Dendritic cell treated with granulocyte-macrophage colony-stimulating factor and Interleukin-4, amounts not matched to agents 40 ng/mL and 50 ng/mL, for 4 days (primary cell): Measurements from ENCODE around the gene PRXL2A.

Experiments
- H3K27ac Mint-ChIP-seq: one replicate; pipeline ENCODE4 v1.8.0; 2022; ENCODE audit warnings: mild to moderate bottlenecking, mixed read lengths
- H3K27me3 Mint-ChIP-seq: one replicate; pipeline ENCODE4 v1.8.0; 2022; ENCODE audit warnings: mild to moderate bottlenecking, mixed read lengths
- H3K36me3 Mint-ChIP-seq: one replicate; pipeline ENCODE4 v1.8.0; 2022; ENCODE audit warnings: low read depth, mixed read lengths
- H3K4me1 Mint-ChIP-seq: one replicate; pipeline ENCODE4 v1.8.0; 2022; ENCODE audit warnings: low read depth, mixed read lengths
- H3K4me3 Mint-ChIP-seq: one replicate; pipeline ENCODE4 v1.8.0; 2022; ENCODE audit warnings: mild to moderate bottlenecking, moderate library complexity, mixed read lengths
- H3K9me3 Mint-ChIP-seq: one replicate; pipeline ENCODE4 v1.8.0; 2022; ENCODE audit warnings: mixed read lengths
- intact Hi-C: fragments of 100-400 bp; cut with micrococcal nuclease; formaldehyde crosslinking; loops from one replicate; pipeline ENCODE4 v1.15.0; 2022

The PRXL2A gene

GRCh38 chr10:80455461-80456349, 47.4 kb downstream of the PRXL2A start:
- H3K36me3 Mint-ChIP-seq = peaks cover 32% of the 10 kb centered on the region
- H3K4me1 Mint-ChIP-seq = peaks cover 60% of the 10 kb centered on the region
- no peaks in the 10 kb centered on the region for H3K9me3 Mint-ChIP-seq
- no peaks in the 10 kb centered on the region for H3K27me3 Mint-ChIP-seq
- H3K27ac Mint-ChIP-seq = peak overlapping the region; percentile 91
- intact Hi-C loops = no loop called here
- peak overlapping the region; percentile 93 for H3K4me3 Mint-ChIP-seq

GRCh38 chr10:80457554-80458262, 49.4 kb downstream of the PRXL2A start:
- intact Hi-C loops = no loop called here
- Mint-ChIP-seq H3K36me3 (peaks cover 47% of the 10 kb centered on the region), H3K4me1 (peaks cover 80% of the 10 kb centered on the region), H3K9me3 (no peaks in the 10 kb centered on the region), H3K4me3 (peak overlapping the region; percentile 30), H3K27ac (peak overlapping the region; percentile 91), H3K27me3 (no peaks in the 10 kb centered on the region)

- intact Hi-C loops = no loop called here
- H3K4me3 Mint-ChIP-seq = peak overlapping the region; percentile 30
- no peaks in the 10 kb centered on the region for H3K9me3 Mint-ChIP-seq
- peaks cover 53% of the 10 kb centered on the region for H3K36me3 Mint-ChIP-seq
- peaks cover 84% of the 10 kb centered on the region for H3K4me1 Mint-ChIP-seq
- H3K27me3 Mint-ChIP-seq = no peaks in the 10 kb centered on the region
- peak overlapping the region; percentile 91 for H3K27ac Mint-ChIP-seq
These were observed 49.9 kb downstream of the PRXL2A start for GRCh38 chr10:80458263-80458625.

GRCh38 chr10:80458638-80459037, 50.3 kb downstream of the PRXL2A start:
- H3K27ac Mint-ChIP-seq = peak overlapping the region; percentile 91
- no peaks in the 10 kb centered on the region for H3K9me3 Mint-ChIP-seq
- no peaks in the 10 kb centered on the region for H3K27me3 Mint-ChIP-seq
- peak overlapping the region; percentile 44 for H3K4me3 Mint-ChIP-seq
- intact Hi-C loops = no loop called here
- H3K36me3 Mint-ChIP-seq = peaks cover 57% of the 10 kb centered on the region
- peaks cover 84% of the 10 kb centered on the region for H3K4me1 Mint-ChIP-seq

GRCh38 chr10:80459047-80459865, 50.9 kb downstream of the PRXL2A start:
- no peaks in the 10 kb centered on the region for H3K27me3 Mint-ChIP-seq
- peak overlapping the region; percentile 91 for H3K27ac Mint-ChIP-seq
- peak overlapping the region; percentile 77 for H3K4me3 Mint-ChIP-seq
- H3K36me3 Mint-ChIP-seq = peaks cover 63% of the 10 kb centered on the region
- H3K4me1 Mint-ChIP-seq = peaks cover 87% of the 10 kb centered on the region
- no peaks in the 10 kb centered on the region for H3K9me3 Mint-ChIP-seq
- intact Hi-C loops = no loop called here

GRCh38 chr10:80460399-80461207, 52.3 kb downstream of the PRXL2A start:
- Mint-ChIP-seq H3K36me3 (peaks cover 58% of the 10 kb centered on the region), H3K27me3 (no peaks in the 10 kb centered on the region), H3K27ac (peak overlapping the region; percentile 91), H3K4me3 (peak overlapping the region; percentile 77), H3K9me3 (no peaks in the 10 kb centered on the region), H3K4me1 (peaks cover 99% of the 10 kb centered on the region)
- intact Hi-C loops = loop anchor here (5.0 kb wide), 1 partner anchor 37 kb away; no protein-coding TSS in a partner anchor

GRCh38 chr10:80461208-80462183, 53.1 kb downstream of the PRXL2A start:
- intact Hi-C loops = loop anchor here (5.0 kb wide), 1 partner anchor 36 kb away; no protein-coding TSS in a partner anchor
- Mint-ChIP-seq H3K27ac (peak overlapping the region; percentile 91), H3K9me3 (no peaks in the 10 kb centered on the region), H3K36me3 (peaks cover 54% of the 10 kb centered on the region), H3K4me3 (peak overlapping the region; percentile 77), H3K27me3 (no peaks in the 10 kb centered on the region), H3K4me1 (peaks cover 99% of the 10 kb centered on the region)

GRCh38 chr10:80462299-80462980, 54.1 kb downstream of the PRXL2A start:
- Mint-ChIP-seq H3K27me3 (no peaks in the 10 kb centered on the region), H3K4me1 (peaks cover 100% of the 10 kb centered on the region), H3K27ac (peak overlapping the region; percentile 91), H3K36me3 (peaks cover 54% of the 10 kb centered on the region), H3K4me3 (peak overlapping the region; percentile 40), H3K9me3 (no peaks in the 10 kb centered on the region)
- intact Hi-C loops = loop anchor here (5.0 kb wide), 1 partner anchor 35 kb away; no protein-coding TSS in a partner anchor

- Mint-ChIP-seq H3K4me3 (peak overlapping the region; percentile 50), H3K9me3 (no peaks in the 10 kb centered on the region), H3K36me3 (peaks cover 55% of the 10 kb centered on the region), H3K27ac (peak overlapping the region; percentile 91), H3K4me1 (peaks cover 100% of the 10 kb centered on the region), H3K27me3 (no peaks in the 10 kb centered on the region)
- intact Hi-C loops = loop anchor here (5.0 kb wide), 1 partner anchor 34 kb away; no protein-coding TSS in a partner anchor
These were observed 54.8 kb downstream of the PRXL2A start for GRCh38 chr10:80462981-80463741.

- H3K4me3 Mint-ChIP-seq = peak overlapping the region; percentile 50
- H3K27me3 Mint-ChIP-seq = no peaks in the 10 kb centered on the region
- intact Hi-C loops = loop anchor here (5.0 kb wide), 1 partner anchor 33 kb away; no protein-coding TSS in a partner anchor
- peaks cover 57% of the 10 kb centered on the region for H3K36me3 Mint-ChIP-seq
- peak overlapping the region; percentile 91 for H3K27ac Mint-ChIP-seq
- H3K4me1 Mint-ChIP-seq = peaks cover 100% of the 10 kb centered on the region
- no peaks in the 10 kb centered on the region for H3K9me3 Mint-ChIP-seq
These were observed 55.5 kb downstream of the PRXL2A start for GRCh38 chr10:80463868-80464267.
